HG02943 (cell line): ENCODE data around the gene RNF169.

Source experiments
- ATAC-seq: cut with Tn5 transposase; IDR thresholded peaks from one replicate; pipeline ENCODE4 v1.9.1; 2021; ENCODE audit warnings: mild to moderate bottlenecking, low read depth, moderate library complexity; ENCODE audit not compliant: unreplicated experiment

RNF169 gene

DNA sequence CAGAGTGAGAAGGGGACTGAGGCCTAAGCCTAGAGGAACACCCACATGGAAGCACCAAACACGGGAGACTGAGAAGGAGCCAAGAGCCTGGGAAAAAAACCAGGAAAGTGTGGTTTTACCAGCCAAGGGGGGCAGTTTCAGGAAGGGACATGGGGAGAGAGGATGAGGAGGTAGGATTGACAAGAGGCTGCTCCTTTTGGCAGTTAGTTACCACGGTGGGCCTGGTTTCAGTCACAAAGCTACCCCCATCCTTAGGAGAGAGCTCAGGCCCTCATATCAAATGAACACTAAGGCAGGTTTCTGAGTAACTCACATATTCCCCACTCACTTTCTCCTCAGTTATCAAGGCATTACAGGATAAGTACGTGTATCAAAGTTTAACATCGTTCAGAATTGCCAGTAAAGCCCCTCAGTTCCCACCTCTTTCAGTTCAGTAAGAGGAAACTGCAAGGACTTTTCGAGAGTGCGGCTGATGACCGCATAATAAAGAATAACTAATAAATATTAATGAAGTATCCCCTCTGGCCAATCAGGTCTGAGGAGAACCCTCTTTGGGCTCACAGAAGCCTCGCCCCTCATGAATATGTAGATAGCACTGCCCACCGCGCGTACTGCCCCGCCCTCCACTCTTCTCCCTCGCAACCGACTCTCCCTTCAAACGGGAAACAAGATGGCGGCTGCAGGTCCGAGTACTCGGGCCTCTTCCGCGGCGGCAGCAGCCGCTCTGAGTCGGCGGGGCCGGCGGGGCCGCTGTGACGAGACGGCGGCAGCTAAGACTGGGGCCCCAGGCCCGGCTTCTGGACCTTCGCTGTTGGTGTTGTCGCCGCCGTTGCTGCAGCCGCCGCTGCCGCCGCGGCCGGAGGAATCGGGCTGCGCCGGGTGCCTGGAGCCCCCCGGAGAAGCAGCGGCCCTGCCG lies at the start of gene RNF169:
RNF169 (plus strand) TSS at position 639 of the 916 bp plus-strand sequence; CDS start at position 671, 32 bp downstream.
- peak; percentile 98 for ATAC-seq

GRCh38 chr11:74699615-74700396 lies 48.8 kb upstream of the RNF169 start:
- no peak for ATAC-seq

DNA sequence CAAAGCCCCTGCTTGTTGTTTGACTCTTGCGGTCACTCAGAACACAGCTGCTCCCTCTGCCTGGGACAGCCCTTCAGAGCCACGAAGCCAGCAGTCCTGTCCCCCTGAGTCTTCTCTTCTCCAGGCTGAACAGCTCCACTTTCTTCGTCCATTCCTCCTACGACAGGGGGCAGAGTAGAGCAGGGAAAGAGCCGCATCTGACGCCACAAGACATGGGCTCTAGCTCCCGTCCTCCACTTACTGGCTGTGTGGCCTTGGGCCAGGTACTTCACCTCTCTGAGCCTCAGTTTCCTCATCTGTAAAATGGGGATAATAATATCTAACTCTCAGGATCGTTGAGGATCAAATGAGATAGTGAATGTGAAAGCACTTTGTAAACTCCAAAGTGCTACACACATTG lies 47.3 kb upstream of the RNF169 start:
- no peak for ATAC-seq

- ATAC-seq = no peak
Observed at GRCh38 chr11:74702383-74703007, 46.2 kb upstream of the RNF169 start.

- ATAC-seq = no peak
Observed at GRCh38 chr11:74703211-74703610, 45.4 kb upstream of the RNF169 start.

- ATAC-seq = no peak
Observed at GRCh38 chr11:74707182-74707581, 41.5 kb upstream of the RNF169 start.

- no peak for ATAC-seq
Observed at GRCh38 chr11:74707602-74708510, 40.8 kb upstream of the RNF169 start.

DNA sequence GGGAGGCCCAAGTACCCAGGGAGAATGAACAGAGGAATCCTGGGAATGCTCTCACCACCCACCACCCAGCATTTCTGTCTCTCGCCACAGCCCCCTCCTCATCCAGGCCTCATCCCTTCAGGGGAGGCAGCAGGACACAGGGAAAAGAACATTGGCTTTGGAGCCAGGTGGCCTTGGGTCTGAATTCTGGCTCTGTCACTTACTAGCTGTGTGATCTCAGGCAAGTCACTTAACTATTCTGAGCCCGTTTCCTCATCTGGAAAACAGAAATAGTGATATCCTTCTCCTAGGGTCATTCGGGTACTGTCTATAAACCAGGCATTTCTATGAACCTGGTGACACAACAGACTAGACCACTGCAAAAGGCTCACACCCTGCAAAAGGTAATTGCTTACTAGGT lies 39.5 kb upstream of the RNF169 start:
- ATAC-seq = no peak

GRCh38 chr11:74710281-74710938 lies 38.2 kb upstream of the RNF169 start:
- ATAC-seq = no peak

DNA sequence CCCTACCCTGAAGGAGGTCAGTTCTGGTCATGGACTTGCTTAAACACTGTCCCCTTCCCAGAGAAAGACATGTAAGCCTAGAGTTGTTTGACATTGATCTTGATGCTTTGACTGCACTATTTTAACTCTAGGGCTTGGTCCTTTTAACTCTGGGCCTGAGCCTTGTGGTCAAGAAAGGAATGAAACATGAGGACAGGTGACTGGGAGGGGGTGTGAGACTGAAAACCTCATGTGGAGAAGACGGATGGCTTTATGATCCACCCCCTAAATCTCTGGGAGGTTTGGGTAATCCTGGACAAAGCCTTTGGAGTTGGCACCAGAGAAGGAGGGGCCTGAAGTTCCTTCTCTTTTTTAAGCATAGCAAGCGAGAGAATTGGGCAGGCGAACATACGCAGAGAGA lies 35.0 kb upstream of the RNF169 start:
- no peak for ATAC-seq

DNA sequence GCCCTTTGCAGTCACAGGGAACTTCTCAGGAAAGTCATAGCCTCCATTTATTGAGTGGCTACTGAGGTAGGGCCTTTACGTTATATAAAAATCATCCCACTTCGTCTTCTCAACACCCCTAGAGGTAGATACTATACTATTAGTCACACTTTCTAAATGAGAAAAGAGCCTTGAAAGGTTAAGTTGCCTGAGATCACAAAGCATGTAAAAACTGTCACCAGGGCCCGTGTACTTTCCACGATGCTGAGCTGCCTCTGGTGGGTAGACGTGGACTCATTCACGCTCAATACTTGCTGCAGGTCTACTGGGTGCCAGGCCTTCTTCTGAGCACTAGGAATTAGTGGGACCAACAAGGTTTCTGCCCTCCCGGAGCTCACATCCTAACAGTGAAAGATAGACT lies 33.7 kb upstream of the RNF169 start:
- no peak for ATAC-seq

GRCh38 chr11:74717221-74717969 lies 31.3 kb upstream of the RNF169 start:
- no peak for ATAC-seq

DNA sequence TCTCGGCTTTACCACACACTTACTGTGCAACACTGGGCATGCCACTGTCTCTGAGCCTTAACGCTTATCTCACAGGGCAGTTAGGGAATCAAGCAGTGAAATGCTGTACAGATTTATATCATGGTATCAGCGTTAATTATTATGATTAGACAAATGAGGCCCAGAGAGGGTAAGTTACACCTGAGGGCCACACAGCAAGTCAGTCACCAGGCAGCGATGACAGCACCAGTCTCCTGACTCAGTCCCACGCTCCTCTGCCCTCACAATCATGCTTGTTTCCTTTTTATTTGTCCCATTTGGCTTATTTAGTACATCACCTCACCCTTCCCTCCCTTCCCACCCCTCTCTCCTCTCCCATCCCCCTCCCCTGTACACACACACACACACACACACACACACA lies 29.6 kb upstream of the RNF169 start:
- ATAC-seq = no peak

DNA sequence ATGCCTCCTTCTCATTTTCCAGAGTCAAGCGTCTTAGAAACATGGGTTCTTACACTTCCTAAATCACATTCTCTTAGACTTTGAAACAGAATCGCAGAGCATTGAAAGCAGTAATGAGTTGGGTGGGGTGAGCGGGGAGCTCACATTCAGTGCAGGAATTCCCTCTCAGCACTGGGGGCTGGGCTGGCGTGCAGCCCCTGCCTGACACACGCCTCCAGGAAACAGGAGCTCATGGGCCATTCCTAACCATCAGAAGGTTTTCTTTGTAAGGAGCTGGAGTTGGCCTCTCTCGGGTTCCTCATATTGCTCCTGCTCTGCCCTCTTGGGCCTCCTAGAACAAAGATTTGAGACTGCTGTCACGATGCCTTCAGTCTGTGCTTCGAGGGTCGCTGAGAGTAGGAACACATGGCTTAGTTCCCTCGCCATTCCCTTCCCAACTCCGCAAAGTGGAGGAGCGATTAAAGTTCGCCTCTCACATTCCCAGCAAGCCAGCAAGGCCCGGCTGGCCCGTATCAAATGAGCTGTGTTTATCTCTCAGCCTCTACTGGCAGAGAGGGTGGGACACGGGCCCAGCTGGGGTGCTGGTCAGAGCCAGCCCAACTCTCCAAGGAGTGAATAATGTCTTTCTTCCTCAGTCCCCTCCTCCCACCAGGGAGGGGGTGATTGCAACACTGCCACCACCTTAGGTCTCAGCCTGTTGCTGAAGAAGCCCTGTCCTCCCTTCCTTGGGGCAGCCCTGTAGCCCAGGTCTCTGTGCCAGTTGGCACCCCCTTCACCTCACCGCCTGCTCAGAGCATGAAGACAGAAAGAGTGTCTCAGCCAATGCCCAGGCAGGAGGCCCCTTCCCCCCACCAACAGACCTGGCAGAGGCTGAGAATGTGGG lies 27.8 kb upstream of the RNF169 start:
- ATAC-seq = no peak

DNA sequence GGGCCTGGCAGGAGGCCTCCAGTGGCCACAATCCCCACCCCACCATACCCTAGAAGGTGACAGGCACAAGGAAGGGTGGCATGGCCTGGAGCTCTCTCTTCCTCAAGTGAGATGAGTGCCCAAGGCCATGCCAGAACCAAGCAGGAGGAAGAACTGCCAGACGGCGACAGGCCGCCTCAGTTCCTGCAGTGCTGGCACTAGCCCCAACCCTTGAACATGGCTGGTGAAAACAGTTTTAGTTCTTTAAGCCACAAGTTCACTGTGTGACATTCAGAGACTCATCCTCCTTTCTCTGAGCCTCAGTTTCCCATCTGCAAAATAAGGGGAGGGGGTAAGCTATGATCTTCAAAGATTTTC lies 27.2 kb upstream of the RNF169 start:
- no peak for ATAC-seq

DNA sequence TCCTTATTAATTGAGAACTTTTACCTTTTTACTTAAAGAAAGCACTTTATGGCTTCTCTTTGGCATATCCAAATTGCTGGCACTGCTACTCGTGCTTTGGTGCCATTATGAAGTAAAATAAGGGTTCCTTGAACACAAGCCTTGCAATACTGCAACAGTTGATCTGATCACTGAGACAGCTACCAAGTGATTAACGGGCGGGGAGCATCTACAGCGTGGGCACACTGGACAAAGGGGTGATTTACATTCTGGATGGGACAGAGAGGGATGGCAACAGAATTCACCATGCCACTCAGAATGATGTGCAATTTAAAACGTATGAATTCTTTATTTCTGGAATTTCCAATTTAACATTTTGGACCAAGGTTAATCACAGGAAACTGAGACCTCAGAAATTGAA lies 25.1 kb upstream of the RNF169 start:
- ATAC-seq = no peak

DNA sequence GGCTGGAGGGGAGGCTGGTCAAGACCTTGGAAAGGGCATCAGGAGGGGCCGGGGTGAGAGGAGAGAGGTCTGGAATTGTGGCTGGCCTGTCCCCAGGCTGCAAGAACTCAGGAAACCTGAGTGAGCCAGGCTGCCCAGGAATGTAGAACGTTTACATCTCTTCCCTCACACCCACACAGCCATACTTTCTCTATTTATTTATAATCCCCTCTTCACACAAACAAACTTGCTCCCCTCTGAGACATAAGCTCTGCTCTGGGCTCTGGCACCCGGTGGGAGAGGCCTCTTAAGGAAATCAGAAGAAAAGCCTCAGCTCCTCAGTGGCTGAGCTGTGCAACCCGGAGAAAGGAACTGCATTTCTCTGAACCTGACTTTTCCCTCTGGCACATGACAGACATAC lies 22.9 kb upstream of the RNF169 start:
- ATAC-seq = no peak

- no peak for ATAC-seq
Observed at GRCh38 chr11:74726547-74727182, 22.0 kb upstream of the RNF169 start.
